Rectal smooth muscle tissue (tissue), 1 donor: ENCODE data around the gene TMCO1.
"Not testable (repeated sequence)": the region's sequence is repeated elsewhere in the genome, so short reads cannot be mapped to it uniquely, and the experiment has no call there.

ENCODE experiments used
- H3K27ac ChIP-seq: one replicate; pipeline ENCODE4 v1.7.0; 2013; ENCODE audit warnings: low read depth, low read length, inconsistent platforms
- H3K27me3 ChIP-seq: one replicate; pipeline ENCODE4 v1.7.0; 2013; ENCODE audit warnings: low read length; ENCODE audit not compliant: control insufficient read depth, insufficient read depth
- H3K36me3 ChIP-seq: one replicate; pipeline ENCODE4 v1.7.0; 2013; ENCODE audit warnings: low read length; ENCODE audit not compliant: control insufficient read depth, insufficient read depth
- H3K4me1 ChIP-seq: one replicate; pipeline ENCODE4 v1.7.0; 2013; ENCODE audit warnings: low read length; ENCODE audit not compliant: control insufficient read depth, insufficient read depth
- H3K4me3 ChIP-seq: one replicate; pipeline ENCODE4 v1.7.0; 2013; ENCODE audit warnings: low read length
- H3K9ac ChIP-seq: one replicate; pipeline ENCODE4 v1.7.0; 2013; ENCODE audit warnings: low read length

Gene TMCO1

DNA sequence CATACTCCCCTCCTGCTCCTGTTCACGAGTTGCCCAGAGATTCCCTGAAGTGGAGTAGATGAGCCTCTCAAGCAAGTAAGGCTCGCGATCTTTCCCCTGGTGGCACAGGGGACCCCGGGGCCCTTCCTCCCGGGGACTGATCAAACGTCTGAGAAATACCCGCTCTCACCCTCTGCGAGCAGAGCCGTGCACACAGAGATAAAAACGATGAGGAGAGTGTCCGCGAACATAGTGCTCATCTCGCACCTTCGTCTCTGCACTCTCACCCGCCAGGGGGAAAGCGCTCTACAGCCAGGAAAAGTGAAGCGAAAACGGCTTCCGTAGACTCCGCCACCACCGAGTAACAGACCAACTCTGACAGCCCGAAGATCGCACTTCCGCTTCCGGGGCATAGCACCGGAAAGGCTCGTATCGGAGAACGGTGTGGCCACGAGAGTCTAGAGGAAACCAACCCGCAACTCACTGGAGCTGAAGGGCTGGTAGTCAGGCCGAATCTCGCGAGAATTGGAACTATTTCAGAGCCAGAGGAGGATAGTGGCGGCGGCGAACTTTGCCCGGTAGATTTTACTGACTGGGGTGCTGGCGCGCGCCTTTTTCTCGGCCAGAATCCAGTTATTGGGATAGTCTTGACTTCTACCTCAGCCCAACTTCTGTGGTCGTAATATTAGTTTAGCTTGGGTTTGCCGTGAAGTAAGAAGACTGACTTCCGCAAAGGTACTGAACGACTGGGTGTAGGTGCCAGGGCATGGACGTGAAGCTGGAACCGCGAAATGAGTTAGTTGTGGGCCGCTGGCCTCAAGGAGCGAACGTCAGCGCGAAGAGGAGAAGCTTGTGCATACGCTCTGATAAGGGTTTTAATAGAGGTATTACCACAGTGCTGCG is at the start of gene TMCO1:
TSS of gene TMCO1 (minus strand) at position 356 of the 882 bp plus-strand sequence. CDS start at position 239, 117 bp downstream.
- Histone ChIP-seq H3K9ac (peak within 1 kb of the TSS; percentile 58), H3K36me3 (peaks cover 3% of the 10 kb centered on the region), H3K27ac (peak within 1 kb of the TSS; percentile 79), H3K4me3 (peak within 1 kb of the TSS; percentile 82), H3K4me1 (peaks cover 9% of the 10 kb centered on the region), H3K27me3 (no peaks in the 10 kb centered on the region)

DNA sequence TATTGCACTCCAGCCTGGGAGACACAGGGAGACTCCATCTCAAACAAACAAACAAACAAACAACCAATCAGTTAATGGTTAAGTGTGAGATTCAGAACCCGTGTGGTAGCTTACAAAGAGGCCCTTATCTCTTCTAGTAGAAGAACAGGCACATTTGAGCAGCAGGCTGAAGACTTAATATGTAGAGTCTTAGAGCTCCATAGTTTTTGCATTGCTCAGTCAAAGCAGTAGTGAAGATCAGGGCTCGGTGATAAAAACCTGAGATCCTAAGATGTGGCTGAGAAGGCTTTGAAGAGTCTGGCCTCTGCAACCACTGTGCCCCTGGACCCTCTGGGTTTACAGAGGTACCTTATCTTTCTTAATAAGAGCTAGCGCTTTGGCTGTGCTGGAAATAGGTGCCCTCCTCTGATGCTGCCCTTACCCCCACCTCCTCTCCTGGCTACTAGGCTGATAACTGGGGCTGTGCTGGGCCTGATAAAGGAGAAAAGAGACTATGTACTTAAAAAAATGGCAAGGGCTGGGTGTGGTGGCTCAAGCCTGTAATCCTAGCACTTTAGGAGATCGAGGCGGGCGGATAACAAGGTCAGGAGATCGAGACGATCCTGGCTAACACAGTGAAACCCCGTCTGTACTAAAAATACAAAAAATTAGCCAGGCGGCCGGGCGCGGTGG is 48.3 kb upstream of the TMCO1 start:
- H3K4me1 ChIP-seq = no peaks in the 10 kb centered on the region
- no peak overlapping the region for H3K4me3 ChIP-seq

DNA sequence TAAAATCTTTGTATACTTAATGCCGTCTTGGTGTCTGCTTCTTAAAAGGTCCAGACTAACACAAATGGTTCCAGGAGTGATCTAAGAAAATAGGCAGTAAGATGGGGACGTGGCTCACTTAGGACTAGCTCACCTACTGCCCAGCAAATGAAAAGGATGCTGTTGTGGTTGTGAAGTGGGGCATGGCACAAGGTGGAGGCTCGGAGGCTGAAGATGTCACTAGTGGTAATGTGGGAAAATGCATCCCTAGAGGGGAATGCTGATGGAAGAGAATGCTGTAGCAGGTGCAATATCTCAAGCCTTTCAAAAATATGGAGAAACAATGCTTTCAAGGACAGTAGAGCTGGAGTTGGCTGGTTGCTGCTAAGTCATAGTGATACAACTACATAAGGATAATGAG is 47.5 kb upstream of the TMCO1 start:
- H3K4me3 ChIP-seq = no peak overlapping the region
- no peak overlapping the region for H3K9ac ChIP-seq
- H3K27ac ChIP-seq = no peak overlapping the region
- no peaks in the 10 kb centered on the region for H3K36me3 ChIP-seq
- H3K4me1 ChIP-seq = no peaks in the 10 kb centered on the region
- H3K27me3 ChIP-seq = no peaks in the 10 kb centered on the region

More for the DNA sequence above, 48.3 kb upstream of the TMCO1 start:
- H3K36me3 ChIP-seq = no peaks in the 10 kb centered on the region
- no peak overlapping the region for H3K9ac ChIP-seq
- no peaks in the 10 kb centered on the region for H3K27me3 ChIP-seq
- no peak overlapping the region for H3K27ac ChIP-seq

DNA sequence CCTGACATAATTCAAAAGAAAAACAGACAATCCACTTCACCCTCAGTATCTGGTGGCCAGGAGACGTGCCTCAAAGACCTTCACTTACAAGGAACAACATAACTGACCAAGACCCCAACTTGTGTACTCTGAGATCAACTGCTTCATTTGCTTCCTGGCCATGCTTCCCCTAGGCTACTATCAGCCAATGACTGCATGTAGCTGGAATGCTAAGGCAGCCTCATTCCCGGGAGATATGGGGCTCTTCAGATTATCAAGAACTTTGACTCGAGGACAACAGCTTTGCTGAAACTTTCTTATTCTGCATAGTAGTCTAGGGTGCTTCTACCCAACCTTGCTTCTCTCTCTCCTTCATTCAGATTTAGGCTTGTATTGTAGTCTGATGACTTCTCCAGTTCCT is 47.1 kb upstream of the TMCO1 start:
- H3K4me3 ChIP-seq = no peak overlapping the region
- H3K9ac ChIP-seq = no peak overlapping the region
- H3K27me3 ChIP-seq = no peaks in the 10 kb centered on the region
- no peaks in the 10 kb centered on the region for H3K36me3 ChIP-seq
- no peaks in the 10 kb centered on the region for H3K4me1 ChIP-seq
- H3K27ac ChIP-seq = no peak overlapping the region

DNA sequence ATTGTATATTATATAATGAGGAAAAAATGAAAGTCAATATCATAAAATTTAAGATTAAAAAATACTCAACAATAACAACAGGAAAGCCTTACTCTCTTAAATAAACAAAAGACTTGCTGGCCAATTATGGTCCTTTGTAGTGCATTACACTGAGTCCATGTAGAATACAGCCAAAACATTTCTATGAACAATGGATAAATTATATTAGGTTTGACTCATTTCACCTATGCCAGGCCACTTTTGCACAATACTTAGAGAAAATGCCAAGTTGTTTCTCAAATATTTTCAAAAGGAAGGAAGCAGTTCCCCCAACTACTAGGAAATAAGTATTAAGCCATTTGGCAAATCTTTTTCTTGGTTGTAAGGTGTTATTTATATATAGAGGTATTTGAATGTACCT is 38.9 kb upstream of the TMCO1 start:
- H3K4me1 ChIP-seq = no peaks in the 10 kb centered on the region
- H3K27me3 ChIP-seq = no peaks in the 10 kb centered on the region
- no peak overlapping the region for H3K9ac ChIP-seq
- no peaks in the 10 kb centered on the region for H3K36me3 ChIP-seq
- H3K27ac ChIP-seq = no peak overlapping the region
- no peak overlapping the region for H3K4me3 ChIP-seq

DNA sequence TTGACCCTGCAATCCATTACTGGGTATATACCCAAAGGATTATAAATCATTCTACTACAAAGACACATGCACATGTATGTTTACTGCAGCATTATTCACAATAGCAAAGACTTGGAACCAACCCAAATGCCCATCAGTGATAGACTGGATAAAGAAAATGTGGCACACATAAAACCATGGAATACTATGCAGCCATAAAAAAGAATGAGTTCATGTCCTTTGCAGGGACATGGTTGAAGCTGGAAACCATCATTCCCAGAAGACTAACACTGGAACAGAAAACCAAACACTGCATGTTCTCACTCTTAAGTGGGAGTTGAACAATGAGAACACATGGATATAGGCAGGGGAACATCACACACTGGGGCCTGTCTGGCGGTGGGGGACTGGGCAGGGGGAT is 35.8 kb upstream of the TMCO1 start:
- H3K9ac ChIP-seq, H3K4me3 ChIP-seq, H3K4me1 ChIP-seq, H3K27me3 ChIP-seq, H3K27ac ChIP-seq, H3K36me3 ChIP-seq: not testable (repeated sequence)

- Histone ChIP-seq H3K27me3 (no peaks in the 10 kb centered on the region), H3K4me1 (no peaks in the 10 kb centered on the region), H3K4me3 (no peak overlapping the region), H3K9ac (no peak overlapping the region), H3K36me3 (no peaks in the 10 kb centered on the region), H3K27ac (no peak overlapping the region)
These were observed 30.7 kb upstream of the TMCO1 start for GRCh38 chr1:165799387-165799786.

DNA sequence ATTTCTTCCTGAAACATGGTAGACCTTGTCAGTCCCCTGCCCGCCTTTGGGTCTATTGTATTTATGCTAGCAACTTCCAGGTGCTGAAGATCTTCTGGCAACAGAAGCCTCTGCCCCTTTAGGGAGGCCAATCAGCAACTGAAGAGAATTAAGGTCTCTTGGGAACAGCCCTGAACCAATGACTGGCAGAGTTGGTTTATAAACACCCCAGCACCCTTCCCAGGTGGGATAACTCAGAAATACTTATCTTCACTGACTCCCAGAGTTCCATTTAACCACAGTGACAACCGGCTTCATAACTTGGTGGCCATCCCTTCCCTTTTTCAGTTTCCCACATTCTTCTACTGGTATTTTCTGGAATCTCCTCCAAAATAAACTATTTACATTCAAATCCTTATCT is 27.2 kb upstream of the TMCO1 start:
- H3K4me1 ChIP-seq = no peaks in the 10 kb centered on the region
- no peaks in the 10 kb centered on the region for H3K36me3 ChIP-seq
- no peaks in the 10 kb centered on the region for H3K27me3 ChIP-seq
- H3K4me3 ChIP-seq = no peak overlapping the region
- no peak overlapping the region for H3K27ac ChIP-seq
- H3K9ac ChIP-seq = no peak overlapping the region

GRCh38 chr1:165793951-165794350 is 25.3 kb upstream of the TMCO1 start:
- Histone ChIP-seq H3K36me3 (no peaks in the 10 kb centered on the region), H3K4me3 (no peak overlapping the region), H3K9ac (no peak overlapping the region), H3K27ac (no peak overlapping the region), H3K27me3 (no peaks in the 10 kb centered on the region), H3K4me1 (no peaks in the 10 kb centered on the region)

GRCh38 chr1:165787741-165788140 is 19.1 kb upstream of the TMCO1 start:
- H3K4me1 ChIP-seq = no peaks in the 10 kb centered on the region
- H3K9ac ChIP-seq = no peak overlapping the region
- H3K36me3 ChIP-seq = no peaks in the 10 kb centered on the region
- no peak overlapping the region for H3K4me3 ChIP-seq
- H3K27me3 ChIP-seq = no peaks in the 10 kb centered on the region
- no peak overlapping the region for H3K27ac ChIP-seq

DNA sequence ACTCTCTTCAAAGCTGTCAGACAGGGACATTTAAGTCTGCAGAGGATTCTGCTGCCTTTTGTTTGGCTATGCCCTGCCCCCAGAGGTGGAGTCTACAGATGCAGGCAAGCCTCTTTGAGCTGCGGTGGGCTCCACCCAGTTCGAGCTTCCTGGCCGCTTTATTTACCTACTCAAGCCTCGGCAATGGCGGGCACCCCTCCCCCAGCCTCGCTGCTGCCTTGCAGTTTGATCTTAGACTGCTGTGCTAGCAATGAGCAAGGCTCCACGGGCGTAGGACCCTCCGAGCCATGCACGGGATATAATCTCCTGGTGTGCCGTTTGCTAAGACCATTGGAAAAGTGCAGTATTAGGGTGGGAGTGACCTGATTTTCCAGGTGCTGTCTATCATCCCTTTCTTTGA is 14.9 kb upstream of the TMCO1 start:
- H3K36me3 ChIP-seq, H3K9ac ChIP-seq, H3K4me1 ChIP-seq, H3K27ac ChIP-seq, H3K4me3 ChIP-seq, H3K27me3 ChIP-seq: not testable (repeated sequence)

DNA sequence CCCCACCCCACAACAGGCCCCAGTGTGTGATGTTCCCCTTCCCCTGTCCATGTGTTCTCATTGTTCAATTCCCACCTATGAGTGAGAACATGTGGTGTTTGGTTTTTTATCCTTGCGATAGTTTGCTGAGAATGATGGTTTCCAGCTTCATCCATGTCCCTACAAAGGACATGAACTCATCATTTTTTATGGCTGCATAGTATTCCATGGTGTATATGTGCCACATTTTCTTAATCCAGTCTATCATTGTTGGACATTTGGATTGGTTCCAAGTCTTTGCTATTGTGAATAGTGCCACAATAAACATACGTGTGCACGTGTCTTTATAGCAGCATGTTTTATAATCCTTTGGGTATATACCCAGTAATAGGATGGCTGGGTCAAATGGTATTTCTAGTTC is 9.5 kb upstream of the TMCO1 start:
- not testable (repeated sequence) for H3K4me1 ChIP-seq, H3K36me3 ChIP-seq, H3K9ac ChIP-seq, H3K27ac ChIP-seq, H3K4me3 ChIP-seq, H3K27me3 ChIP-seq
